A549 (cell line): Measurements from ENCODE around the gene SLC35F3. TPM values are rescaled to one million over a fixed set of nuclear protein-coding genes. Genes with fewer than 3 reads are reported as not detected.

Source experiments
- ATAC-seq, 2 experiments: fragments of 200-7000 bp in 1 of 2; fragments of >200 bp in 1 of 2; cut with Nextera tagmentation in 1 of 2; cut with Tn5 transposase in 1 of 2; 3 replicates each; pipeline versions ENCODE4 v1.8.0 to v1.9.1; 2018 to 2020; ENCODE audit warnings: mild to moderate bottlenecking in 1 of 2, moderate library complexity in 1 of 2
- CTCF ChIA-PET: fragments of 300-600 bp; sonication (Branson Sonifier 250); formaldehyde crosslinking; extraction: SDS; loops from one replicate; lab custom pipeline; 2021; ENCODE audit warnings: antibody characterized with exemption, inconsistent platforms; lab: Yijun Ruan, JAX
- POLR2A ChIA-PET: fragments of 350-600 bp; formaldehyde crosslinking; extraction: SDS; loops from one replicate; lab custom pipeline; 2021; ENCODE audit warnings: antibody characterized with exemption, inconsistent platforms; lab: Yijun Ruan, JAX
- DNase-seq, 2 experiments: peaks; one replicate each; pipeline versions ENCODE4 v3.0.0 to v3.0.0-alpha.2; 2011 to 2016; ENCODE audit warnings: low read depth in 1 of 2, low spot score in 1 of 2
- FAIRE-seq: peaks from 2 replicates; lab custom pipeline; 2011; peaks lifted over from hg19 to GRCh38; lab: Jason Lieb, UNC
- H3K27ac ChIP-seq, 2 experiments: fragments of >200 bp; sonication (Bioruptor Twin); formaldehyde crosslinking; 3 replicates each; pipeline ENCODE4 v1.5.1; 2016 to 2017
- H3K4me1 ChIP-seq: fragments of >200 bp; sonication (Bioruptor Twin); formaldehyde crosslinking; 3 replicates; pipeline ENCODE4 v1.6.1; 2016
- H3K4me2 ChIP-seq: fragments of >200 bp; sonication (Bioruptor Twin); formaldehyde crosslinking; 3 replicates; pipeline ENCODE4 v1.6.1; 2016
- H3K4me3 ChIP-seq: fragments of >200 bp; sonication (Bioruptor Twin); formaldehyde crosslinking; 3 replicates; pipeline ENCODE4 v1.5.1; 2016
- H3K9me3 ChIP-seq: fragments of >200 bp; sonication (Bioruptor Twin); formaldehyde crosslinking; 3 replicates; pipeline ENCODE4 v1.6.1; 2016
- ATOH8 ChIP-seq: fragments of 250-450 bp; sonication (Bioruptor Pico); IDR thresholded peaks from 2 replicates; pipeline ENCODE4 v1.5.0; 2020; ENCODE audit warnings: low read depth, mild to moderate bottlenecking, moderate library complexity
- CEBPB ChIP-seq, 2 experiments: fragments of >200 bp in 1 of 2; sonication (Bioruptor Twin) in 1 of 2; formaldehyde crosslinking in 1 of 2; IDR thresholded peaks; 2 replicates each; pipeline ENCODE4 v1.6.1; 2012 to 2016
- CTCF ChIP-seq: fragments of >200 bp; sonication (Bioruptor Twin); formaldehyde crosslinking; IDR thresholded peaks from 3 replicates; pipeline ENCODE4 v1.5.1; 2016
- EHMT2 ChIP-seq: fragments of 200-600 bp; sonication (generic); IDR thresholded peaks from 2 replicates; pipeline ENCODE4 v1.6.1; 2016; ENCODE audit warnings: antibody characterized with exemption, low read depth, mild to moderate bottlenecking, moderate library complexity
- EP300 ChIP-seq, 2 experiments: fragments of >200 bp; sonication (Bioruptor Twin); formaldehyde crosslinking; IDR thresholded peaks; 2 replicates in 1 of 2; 3 replicates in 1 of 2; pipeline ENCODE4 v1.6.1; 2016 to 2017
- KDM5A ChIP-seq: fragments of 200-600 bp; sonication (generic); IDR thresholded peaks from 2 replicates; pipeline ENCODE4 v1.6.1; 2016; ENCODE audit warnings: antibody characterized with exemption, mild to moderate bottlenecking
- MAX ChIP-seq: IDR thresholded peaks from 2 replicates; pipeline ENCODE4 v1.6.1; 2012
- MAZ ChIP-seq: fragments of 150-350 bp; IDR thresholded peaks from 2 replicates; pipeline ENCODE4 v1.6.1; 2014; ENCODE audit warnings: antibody characterized with exemption, low read depth, low read length, borderline replicate concordance
- MYC ChIP-seq: IDR thresholded peaks from 2 replicates; pipeline ENCODE4 v1.6.1; 2012; ENCODE audit warnings: mild to moderate bottlenecking, inconsistent platforms, low read length, improper control_type of control experiment, borderline replicate concordance
- NFE2L2 ChIP-seq: fragments of 150-350 bp; conservative IDR thresholded peaks from 2 replicates; pipeline ENCODE4 v1.6.1; 2014; ENCODE audit warnings: low read length
- PBX3 ChIP-seq: IDR thresholded peaks from 2 replicates; pipeline ENCODE4 v1.6.1; 2012
- RAD21 ChIP-seq, 2 experiments: fragments of >200 bp in 1 of 2; sonication (Bioruptor Twin) in 1 of 2; formaldehyde crosslinking in 1 of 2; IDR thresholded peaks in 1 of 2; conservative IDR thresholded peaks in 1 of 2; 2 replicates in 1 of 2; 3 replicates in 1 of 2; pipeline ENCODE4 v1.6.1; 2012 to 2018; ENCODE audit warnings: inconsistent platforms in 1 of 2
- RARB ChIP-seq: fragments of 250-450 bp; sonication (Bioruptor Pico); IDR thresholded peaks from 2 replicates; pipeline ENCODE4 v1.8.0; 2021; ENCODE audit warnings: mild to moderate bottlenecking, moderate library complexity
- RCOR1 ChIP-seq: fragments of 150-350 bp; IDR thresholded peaks from 2 replicates; pipeline ENCODE4 v1.6.1; 2014; ENCODE audit warnings: antibody characterized with exemption, low read length, low read depth
- RFX5 ChIP-seq: fragments of 450-650 bp; IDR thresholded peaks from 2 replicates; pipeline ENCODE4 v1.7.1; 2014; ENCODE audit warnings: antibody characterized with exemption, mild to moderate bottlenecking, moderate library complexity
- SMC3 ChIP-seq: fragments of >200 bp; sonication (Bioruptor Twin); formaldehyde crosslinking; IDR thresholded peaks from 3 replicates; pipeline ENCODE4 v1.6.1; 2018; ENCODE audit warnings: inconsistent platforms
- TP53 ChIP-seq: fragments of 250-450 bp; sonication (Bioruptor Pico); IDR thresholded peaks from 2 replicates; pipeline ENCODE4 v1.5.0; 2021; ENCODE audit warnings: mild to moderate bottlenecking, moderate library complexity
- WGBS: methylation state at CpG from one replicate; pipeline ENCODE4 v1.1.6; 2017; ENCODE audit errors: missing lambda C conversion rate; 5-methylcytosine and 5-hydroxymethylcytosine counted together
- polyA plus RNA-seq, 4 experiments: library from polyadenylated mRNA; depleted of rRNA in 3 of 4; stranded (reverse); fragments of >200 nt; fragmentation: RNase III in 1 of 4; extraction: RNeasy Plus Mini Kit Qiagen cat#74134 plus additional on column Dnase treatment in 1 of 4; gene quantifications; 2 replicates in 3 of 4; 3 replicates in 1 of 4; pipeline ENCODE4 v1.2.3, GENCODE V29; 2011 to 2017
- TF ChIP-seq, protein P1 (sequence below): fragments of 200-600 bp; sonication (generic); IDR thresholded peaks from 2 replicates; pipeline ENCODE4 v1.6.1; 2016; ENCODE audit warnings: antibody characterized with exemption, mild to moderate bottlenecking, moderate library complexity
- TF ChIP-seq, protein P2 (sequence below): fragments of >200 bp; sonication (Bioruptor Twin); formaldehyde crosslinking; IDR thresholded peaks from 3 replicates; pipeline ENCODE4 v1.6.1; 2016

The SLC35F3 gene
- polyA plus RNA-seq, 2 of the 4 experiments (the other 2 are of a cell fraction), result 5.5 to 7.8 TPM

DNA sequence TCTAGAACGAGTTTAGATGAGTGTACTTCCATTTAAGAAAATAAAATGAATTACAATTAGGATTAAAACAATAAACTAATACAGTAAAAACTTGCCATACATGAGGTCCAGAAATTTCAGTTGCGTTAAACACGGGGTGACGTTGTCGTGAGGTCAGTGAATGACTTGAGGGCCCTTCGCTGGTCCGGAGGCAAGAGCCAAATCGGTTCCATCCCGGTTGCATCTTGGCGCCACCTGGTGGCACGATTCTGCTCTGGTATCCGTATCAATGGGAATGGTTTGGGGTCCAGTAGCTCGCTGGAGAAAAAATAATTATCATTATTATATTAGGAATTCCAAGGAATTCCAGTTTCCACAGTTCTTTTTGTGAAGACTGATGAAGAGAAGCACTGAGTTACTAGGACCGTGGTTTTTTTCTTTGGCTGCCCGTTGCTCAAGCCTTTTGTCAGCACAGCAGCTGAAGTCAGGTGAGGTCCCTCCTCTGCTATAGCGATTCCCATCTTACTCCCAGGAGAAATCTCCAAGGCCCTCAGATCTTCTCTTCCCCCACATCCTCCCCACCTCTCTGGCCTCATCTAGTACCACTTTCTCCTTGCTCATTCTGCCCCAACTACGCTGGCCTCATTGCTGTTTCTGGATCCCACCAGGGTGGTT, 161.4 kb downstream of the SLC35F3 start:
- DNase-seq, result peak; percentile 58 to 76
- 36% methylated on average over 17 of the region's 17 CpGs for WGBS
- Histone ChIP-seq H3K4me3 (no peak overlapping the region), H3K4me2 (no peak overlapping the region; the same call in 2 of the 3 replicates), H3K27ac (0 out of 6 replicates have a peak overlapping the region, but pooled peaks of 1 of the 2 experiments have one; percentile 3), H3K4me1 (no peaks in the 10 kb centered on the region), H3K9me3 (peaks cover 12% of the 10 kb centered on the region; the same call in 2 of the 3 replicates)
- POLR2A ChIA-PET, result no interaction called here
- FAIRE-seq, result peak; percentile 59
- CTCF ChIA-PET, result interaction anchor here (0.5 to 4.5 kb wide), 18 partner anchors 8 to 761 kb away, joined by 3 to 28 read pairs (median 4); partner anchors contain the start of gene SLC35F3
- TF ChIP-seq, protein P1, sequence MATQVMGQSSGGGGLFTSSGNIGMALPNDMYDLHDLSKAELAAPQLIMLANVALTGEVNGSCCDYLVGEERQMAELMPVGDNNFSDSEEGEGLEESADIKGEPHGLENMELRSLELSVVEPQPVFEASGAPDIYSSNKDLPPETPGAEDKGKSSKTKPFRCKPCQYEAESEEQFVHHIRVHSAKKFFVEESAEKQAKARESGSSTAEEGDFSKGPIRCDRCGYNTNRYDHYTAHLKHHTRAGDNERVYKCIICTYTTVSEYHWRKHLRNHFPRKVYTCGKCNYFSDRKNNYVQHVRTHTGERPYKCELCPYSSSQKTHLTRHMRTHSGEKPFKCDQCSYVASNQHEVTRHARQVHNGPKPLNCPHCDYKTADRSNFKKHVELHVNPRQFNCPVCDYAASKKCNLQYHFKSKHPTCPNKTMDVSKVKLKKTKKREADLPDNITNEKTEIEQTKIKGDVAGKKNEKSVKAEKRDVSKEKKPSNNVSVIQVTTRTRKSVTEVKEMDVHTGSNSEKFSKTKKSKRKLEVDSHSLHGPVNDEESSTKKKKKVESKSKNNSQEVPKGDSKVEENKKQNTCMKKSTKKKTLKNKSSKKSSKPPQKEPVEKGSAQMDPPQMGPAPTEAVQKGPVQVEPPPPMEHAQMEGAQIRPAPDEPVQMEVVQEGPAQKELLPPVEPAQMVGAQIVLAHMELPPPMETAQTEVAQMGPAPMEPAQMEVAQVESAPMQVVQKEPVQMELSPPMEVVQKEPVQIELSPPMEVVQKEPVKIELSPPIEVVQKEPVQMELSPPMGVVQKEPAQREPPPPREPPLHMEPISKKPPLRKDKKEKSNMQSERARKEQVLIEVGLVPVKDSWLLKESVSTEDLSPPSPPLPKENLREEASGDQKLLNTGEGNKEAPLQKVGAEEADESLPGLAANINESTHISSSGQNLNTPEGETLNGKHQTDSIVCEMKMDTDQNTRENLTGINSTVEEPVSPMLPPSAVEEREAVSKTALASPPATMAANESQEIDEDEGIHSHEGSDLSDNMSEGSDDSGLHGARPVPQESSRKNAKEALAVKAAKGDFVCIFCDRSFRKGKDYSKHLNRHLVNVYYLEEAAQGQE, result no peak
- peak; percentile 78 to 80 for TF ChIP-seq RAD21 (conservative IDR thresholded peaks at IDR 0.05 in 1 of 2, IDR thresholded peaks at IDR 0.05 in 1 of 2)
- peak; percentile 76 for TF ChIP-seq CTCF
- no peak for TF ChIP-seq RARB (CRISPR knock-in tag)
- no peak for TF ChIP-seq MYC
- TF ChIP-seq SMC3, result peak; percentile 90
- peak; percentile 84 to 97; a peak in 5 of 6 replicates for ATAC-seq

DNA sequence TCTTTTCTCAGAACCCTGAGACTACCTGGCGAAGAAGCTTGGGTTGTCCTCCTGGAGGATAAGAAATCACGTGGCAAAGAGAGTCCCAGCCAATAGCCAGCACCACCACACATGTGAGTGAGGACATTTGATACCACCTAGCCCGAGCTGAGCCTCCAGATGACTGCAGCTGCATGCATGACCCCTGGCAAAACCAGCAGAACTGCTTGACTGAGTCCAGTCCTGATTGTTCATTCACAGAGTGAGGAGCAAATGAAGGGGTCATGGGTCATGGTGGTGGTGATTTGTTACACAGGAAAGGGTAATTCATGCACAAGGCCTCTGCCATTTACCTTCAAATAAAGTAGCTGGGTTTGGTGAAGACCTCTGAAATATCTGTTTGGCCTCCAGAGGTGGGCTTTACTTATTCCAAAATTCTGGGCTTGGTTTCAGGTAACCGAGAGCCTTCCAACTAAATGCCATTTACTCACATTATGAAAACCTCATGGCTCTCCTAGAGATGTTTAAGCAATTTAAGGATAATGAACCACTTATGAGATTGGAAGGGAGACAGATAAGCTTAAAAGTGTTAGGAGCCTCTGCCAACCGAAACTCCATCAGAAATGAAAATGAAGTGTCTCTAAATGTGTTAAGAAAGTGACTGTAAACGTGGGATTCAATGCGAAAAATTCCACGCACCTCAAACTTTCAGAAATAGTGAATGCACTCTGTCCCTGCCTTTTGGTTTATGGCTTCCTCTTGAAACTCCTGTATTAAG, 163.3 kb downstream of the SLC35F3 start:
- CTCF ChIA-PET, result interaction anchor here (0.6 to 4.5 kb wide), 4 partner anchors 82 to 703 kb away, joined by 3 to 28 read pairs (median 4); no protein-coding TSS in a partner anchor

More for the DNA sequence above, 163.3 kb downstream of the SLC35F3 start:
- Histone ChIP-seq H3K9me3 (no peaks in the 10 kb centered on the region), H3K4me3 (no peak overlapping the region), H3K27ac (no peak overlapping the region), H3K4me1 (no peaks in the 10 kb centered on the region), H3K4me2 (no peak overlapping the region)
- FAIRE-seq (no peak), ATAC-seq (no peak), DNase-seq (no peak)
- WGBS, result 90% methylated on average over 8 of the region's 8 CpGs
- POLR2A ChIA-PET, result no interaction called here
- TF ChIP-seq MAZ (no peak), PBX3 (no peak), RFX5 (no peak), EHMT2 (no peak), RCOR1 (no peak), CEBPB (IDR thresholded peaks at IDR 0.05) (no peak), TP53 (CRISPR knock-in tag) (no peak), EP300 (IDR thresholded peaks at IDR 0.05) (no peak), NFE2L2 (no peak), ATOH8 (CRISPR knock-in tag) (no peak), KDM5A (no peak), MAX (no peak), CTCF (no peak)
- TF ChIP-seq, protein P2, sequence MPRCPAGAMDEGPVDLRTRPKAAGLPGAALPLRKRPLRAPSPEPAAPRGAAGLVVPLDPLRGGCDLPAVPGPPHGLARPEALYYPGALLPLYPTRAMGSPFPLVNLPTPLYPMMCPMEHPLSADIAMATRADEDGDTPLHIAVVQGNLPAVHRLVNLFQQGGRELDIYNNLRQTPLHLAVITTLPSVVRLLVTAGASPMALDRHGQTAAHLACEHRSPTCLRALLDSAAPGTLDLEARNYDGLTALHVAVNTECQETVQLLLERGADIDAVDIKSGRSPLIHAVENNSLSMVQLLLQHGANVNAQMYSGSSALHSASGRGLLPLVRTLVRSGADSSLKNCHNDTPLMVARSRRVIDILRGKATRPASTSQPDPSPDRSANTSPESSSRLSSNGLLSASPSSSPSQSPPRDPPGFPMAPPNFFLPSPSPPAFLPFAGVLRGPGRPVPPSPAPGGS, result no peak
